Karpas-422 (cell line): ENCODE data around the gene CLASRP. TPM values are rescaled to one million over a fixed set of nuclear protein-coding genes. Genes with fewer than 3 reads are reported as not detected.

Experiments
- DNase-seq: peaks from one replicate; pipeline ENCODE4 v3.0.0-alpha.2; 2015
- H2AFZ ChIP-seq: fragments of 200-600 bp; sonication (generic); 2 replicates; pipeline ENCODE4 v1.6.1; 2014; ENCODE audit warnings: antibody characterized with exemption, low read length, mixed read lengths
- H3K27ac ChIP-seq: fragments of 200-600 bp; sonication (generic); 2 replicates; pipeline ENCODE4 v1.5.1; 2014; ENCODE audit warnings: mild to moderate bottlenecking, low read length, moderate library complexity
- H3K27me3 ChIP-seq: fragments of 200-600 bp; sonication (generic); 2 replicates; pipeline ENCODE4 v1.6.1; 2014; ENCODE audit warnings: low read length, mixed read lengths
- H3K36me3 ChIP-seq: fragments of 200-600 bp; sonication (generic); 2 replicates; pipeline ENCODE4 v1.6.1; 2014; ENCODE audit warnings: low read length, mixed read lengths; ENCODE audit not compliant: insufficient read depth
- H3K4me1 ChIP-seq: fragments of 200-600 bp; sonication (generic); 2 replicates; pipeline ENCODE4 v1.6.1; 2014; ENCODE audit warnings: mild to moderate bottlenecking, low read length, mixed read lengths
- H3K4me2 ChIP-seq: fragments of 200-600 bp; sonication (generic); 2 replicates; pipeline ENCODE4 v1.6.1; 2014; ENCODE audit warnings: low read length, low read depth, mild to moderate bottlenecking; ENCODE audit not compliant: poor library complexity, severe bottlenecking
- H3K4me3 ChIP-seq: fragments of 200-600 bp; sonication (generic); 2 replicates; pipeline ENCODE4 v1.5.1; 2014; ENCODE audit warnings: mild to moderate bottlenecking, antibody characterized with exemption, low read length, mixed read lengths
- H3K79me2 ChIP-seq: fragments of 200-600 bp; sonication (generic); 2 replicates; pipeline ENCODE4 v1.6.1; 2014; ENCODE audit warnings: mild to moderate bottlenecking, low read length, mixed read lengths
- H3K9ac ChIP-seq: fragments of 200-600 bp; sonication (generic); 2 replicates; pipeline ENCODE4 v1.6.0; 2014; ENCODE audit warnings: low read length
- H3K9me2 ChIP-seq: fragments of 200-600 bp; sonication (generic), shearing (Covaris generic); replicated peaks from 2 replicates; pipeline ENCODE4 v1.6.0; 2014; ENCODE audit warnings: mild to moderate bottlenecking, low read length, moderate library complexity; ENCODE audit not compliant: insufficient read depth
- H3K9me3 ChIP-seq: fragments of 300-700, 200-600 bp; sonication (generic); 2 replicates; pipeline ENCODE4 v1.6.1; 2014; ENCODE audit warnings: low read length, mixed read lengths
- H4K20me1 ChIP-seq: fragments of 200-600 bp; sonication (generic); 2 replicates; pipeline ENCODE4 v1.6.1; 2014; ENCODE audit warnings: mild to moderate bottlenecking, antibody characterized with exemption, low read length, low read depth; ENCODE audit not compliant: insufficient read depth
- total RNA-seq: library from RNA; depleted of rRNA; stranded (reverse); fragments of >200 nt; shearing (Covaris generic); gene quantifications from 2 replicates; pipeline ENCODE4 v1.2.3, GENCODE V29; 2014; ENCODE audit warnings: low replicate concordance

CLASRP gene
- total RNA-seq, 1 experiment from 2014 or later, result 22.7 TPM

DNA sequence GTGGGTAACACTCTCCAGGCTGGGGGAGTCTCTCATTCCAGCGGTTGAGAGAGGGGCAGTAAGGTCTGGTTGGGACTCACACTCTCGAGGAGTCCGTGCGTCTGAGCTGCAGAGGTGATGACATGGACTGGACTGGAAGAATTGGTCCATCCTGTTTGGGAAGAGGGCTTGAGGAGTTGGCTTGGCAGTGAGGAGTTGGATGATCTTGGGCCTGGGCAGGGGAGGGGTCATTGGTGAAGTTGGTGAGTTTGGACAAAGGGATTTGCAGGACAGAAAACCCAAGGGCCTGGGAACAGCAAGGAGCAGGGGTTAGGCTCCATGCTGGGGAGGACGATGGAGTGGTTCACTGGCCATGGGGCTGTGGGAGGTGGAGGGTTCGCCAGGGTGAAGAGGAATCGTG lies 57.9 kb downstream of the CLASRP start:
- H3K27me3 ChIP-seq, result no peaks in the 10 kb centered on the region
- no peak overlapping the region for H3K4me3 ChIP-seq
- H3K27ac ChIP-seq, result no peak overlapping the region
- H4K20me1 ChIP-seq, result peaks cover 24% of the 10 kb centered on the region
- peaks cover 26% of the 10 kb centered on the region for H3K4me1 ChIP-seq
- H2AFZ ChIP-seq, result no peak overlapping the region
- no peak overlapping the region for H3K9ac ChIP-seq
- H3K79me2 ChIP-seq, result peaks cover 88% of the 10 kb centered on the region
- H3K36me3 ChIP-seq, result no peaks in the 10 kb centered on the region
- no peaks in the 10 kb centered on the region for H3K9me2 ChIP-seq
- H3K9me3 ChIP-seq, result no peaks in the 10 kb centered on the region
- DNase-seq, result no peak
- no peak overlapping the region for H3K4me2 ChIP-seq

DNA sequence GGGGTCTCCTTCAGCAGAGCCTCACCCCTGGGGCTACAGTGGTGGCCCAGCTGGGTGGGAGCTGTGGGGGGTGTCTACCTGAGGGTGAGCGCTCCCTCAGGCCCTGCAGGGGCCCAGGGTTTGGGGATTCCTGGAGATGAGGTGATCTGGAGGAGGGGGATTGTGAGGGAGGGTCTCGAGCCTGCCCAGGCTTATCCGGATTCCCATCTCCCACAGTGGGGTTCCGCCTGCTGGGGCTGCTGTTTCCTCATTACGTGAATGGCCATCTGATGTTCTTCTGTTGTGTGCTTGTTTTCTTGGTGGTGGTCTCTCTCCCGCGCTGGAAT lies 58.6 kb downstream of the CLASRP start:
- Histone ChIP-seq H3K4me1 (peaks cover 26% of the 10 kb centered on the region), H3K4me2 (no peak overlapping the region), H3K9ac (no peak overlapping the region), H3K27ac (no peak overlapping the region), H3K27me3 (no peaks in the 10 kb centered on the region), H3K79me2 (peaks cover 95% of the 10 kb centered on the region), H3K4me3 (no peak overlapping the region), H2AFZ (no peak overlapping the region), H3K36me3 (no peaks in the 10 kb centered on the region), H3K9me3 (no peaks in the 10 kb centered on the region), H3K9me2 (no peaks in the 10 kb centered on the region), H4K20me1 (peaks cover 31% of the 10 kb centered on the region)
- DNase-seq, result no peak

GRCh38 chr19:45097776-45098520 lies 59.1 kb downstream of the CLASRP start:
- Histone ChIP-seq H3K4me2 (no peak overlapping the region), H3K27me3 (no peaks in the 10 kb centered on the region), H3K4me1 (peaks cover 30% of the 10 kb centered on the region), H3K36me3 (no peaks in the 10 kb centered on the region), H3K27ac (no peak overlapping the region), H3K9ac (no peak overlapping the region), H3K79me2 (peaks cover 99% of the 10 kb centered on the region), H3K4me3 (no peak overlapping the region), H2AFZ (no peak overlapping the region), H4K20me1 (peaks cover 32% of the 10 kb centered on the region), H3K9me3 (no peaks in the 10 kb centered on the region), H3K9me2 (no peaks in the 10 kb centered on the region)
- DNase-seq, result no peak

DNA sequence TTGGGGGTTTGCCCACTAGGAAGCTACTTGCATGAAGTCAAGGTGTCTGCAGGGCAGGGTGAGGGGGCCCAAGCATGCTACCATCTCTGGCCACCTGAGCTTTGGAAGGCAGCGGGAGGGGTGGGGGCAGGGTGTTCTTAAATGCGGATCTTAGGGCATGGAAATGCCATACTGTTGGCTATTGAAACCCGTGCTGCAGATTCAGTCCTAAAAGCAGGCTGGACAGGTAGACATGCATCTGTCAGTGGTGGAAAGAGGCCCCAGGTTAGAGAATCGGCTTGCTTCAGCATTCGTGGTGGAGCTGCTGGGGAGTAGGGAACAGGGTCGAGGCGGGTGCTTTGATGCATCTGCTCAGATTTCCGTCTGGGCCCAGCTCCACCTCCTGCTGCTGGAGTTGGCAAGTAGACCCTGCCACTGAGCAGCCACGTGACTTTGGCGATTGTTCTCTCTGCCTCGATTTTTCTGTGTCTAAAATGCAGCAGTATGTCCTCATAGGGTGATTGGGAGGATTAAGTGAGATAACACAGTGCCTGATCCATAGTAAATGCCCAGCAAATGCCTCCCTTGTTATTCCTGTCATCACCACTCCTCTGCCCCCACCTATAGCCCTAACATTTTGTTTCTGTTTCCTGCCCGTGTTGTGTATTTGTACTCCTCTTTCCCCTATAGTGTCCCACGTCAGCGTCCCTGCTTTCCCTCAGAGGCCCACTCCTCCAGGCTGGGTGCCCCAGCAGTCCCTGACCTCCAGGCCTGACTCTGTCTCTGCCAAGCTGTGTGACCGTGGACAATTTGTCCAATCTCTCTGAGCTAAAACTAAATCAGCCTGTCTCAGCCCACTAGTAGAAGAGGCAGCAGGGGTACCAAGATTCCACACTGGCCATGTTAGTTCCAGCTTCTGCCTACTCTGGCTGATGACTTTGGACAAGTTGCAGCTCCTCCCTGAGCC lies 59.9 kb downstream of the CLASRP start:
- Histone ChIP-seq H3K9me2 (no peaks in the 10 kb centered on the region), H3K4me3 (no peak overlapping the region), H3K27me3 (no peaks in the 10 kb centered on the region), H2AFZ (no peak overlapping the region), H3K4me2 (no peak overlapping the region), H3K36me3 (no peaks in the 10 kb centered on the region), H3K4me1 (peaks cover 36% of the 10 kb centered on the region), H3K27ac (no peak overlapping the region), H4K20me1 (peaks cover 32% of the 10 kb centered on the region), H3K9ac (no peak overlapping the region), H3K9me3 (no peaks in the 10 kb centered on the region), H3K79me2 (peaks cover 97% of the 10 kb centered on the region)
- no peak for DNase-seq

GRCh38 chr19:45099467-45100191 lies 60.8 kb downstream of the CLASRP start:
- Histone ChIP-seq H3K9me3 (no peaks in the 10 kb centered on the region), H3K36me3 (no peaks in the 10 kb centered on the region), H3K9ac (no peak overlapping the region), H4K20me1 (peaks cover 32% of the 10 kb centered on the region), H2AFZ (no peak overlapping the region), H3K79me2 (peaks cover 97% of the 10 kb centered on the region), H3K4me2 (no peak overlapping the region), H3K9me2 (no peaks in the 10 kb centered on the region), H3K27ac (no peak overlapping the region), H3K4me3 (no peak overlapping the region), H3K27me3 (no peaks in the 10 kb centered on the region), H3K4me1 (peaks cover 31% of the 10 kb centered on the region)
- DNase-seq, result no peak

GRCh38 chr19:45100201-45100600 lies 61.4 kb downstream of the CLASRP start:
- Histone ChIP-seq H3K9me3 (no peaks in the 10 kb centered on the region), H3K36me3 (no peaks in the 10 kb centered on the region), H3K4me2 (no peak overlapping the region), H4K20me1 (peaks cover 37% of the 10 kb centered on the region), H3K4me3 (no peak overlapping the region), H3K9me2 (no peaks in the 10 kb centered on the region), H2AFZ (no peak overlapping the region), H3K27ac (no peak overlapping the region), H3K9ac (no peak overlapping the region), H3K4me1 (peaks cover 28% of the 10 kb centered on the region), H3K79me2 (peaks cover 97% of the 10 kb centered on the region), H3K27me3 (no peaks in the 10 kb centered on the region)
- DNase-seq, result no peak

DNA sequence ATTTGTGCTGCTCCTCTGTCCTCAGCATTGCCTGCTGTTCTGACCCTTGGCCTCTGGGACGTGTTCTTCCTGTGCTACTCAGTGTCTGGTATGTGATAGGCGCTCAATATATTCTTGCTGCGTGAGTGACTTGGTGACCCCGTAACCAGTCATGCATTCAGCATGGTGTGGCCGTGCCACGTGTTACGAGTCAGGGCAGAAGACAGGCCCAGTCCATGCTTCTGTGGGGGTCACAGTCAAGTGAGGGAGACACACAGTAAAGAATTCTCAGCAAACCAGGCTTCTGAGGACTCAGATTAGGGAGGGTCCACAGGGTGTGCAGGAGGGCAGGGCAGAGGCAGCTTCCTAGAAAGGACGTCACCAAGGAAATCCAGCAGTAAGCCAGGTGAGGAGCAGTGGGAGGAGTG lies 62.0 kb downstream of the CLASRP start:
- H3K27me3 ChIP-seq, result no peaks in the 10 kb centered on the region
- no peaks in the 10 kb centered on the region for H3K36me3 ChIP-seq
- H3K9me2 ChIP-seq, result no peaks in the 10 kb centered on the region
- peaks cover 35% of the 10 kb centered on the region for H4K20me1 ChIP-seq
- H3K4me3 ChIP-seq, result no peak overlapping the region
- no peak overlapping the region for H3K4me2 ChIP-seq
- H3K9ac ChIP-seq, result 0 out of 2 replicates have a peak overlapping the region, but pooled peaks have one; percentile 5
- H3K4me1 ChIP-seq, result peaks cover 28% of the 10 kb centered on the region
- H3K79me2 ChIP-seq, result peaks cover 97% of the 10 kb centered on the region
- no peaks in the 10 kb centered on the region for H3K9me3 ChIP-seq
- no peak overlapping the region for H3K27ac ChIP-seq
- no peak overlapping the region for H2AFZ ChIP-seq
- DNase-seq, result no peak

GRCh38 chr19:45101806-45102205 lies 63.0 kb downstream of the CLASRP start:
- Histone ChIP-seq H3K4me3 (no peak overlapping the region), H3K4me1 (peaks cover 28% of the 10 kb centered on the region), H2AFZ (no peak overlapping the region), H3K27me3 (no peaks in the 10 kb centered on the region), H4K20me1 (peaks cover 27% of the 10 kb centered on the region), H3K4me2 (no peak overlapping the region), H3K9ac (0 out of 2 replicates have a peak overlapping the region, but pooled peaks have one; percentile 35), H3K9me3 (no peaks in the 10 kb centered on the region), H3K36me3 (no peaks in the 10 kb centered on the region), H3K79me2 (peaks cover 93% of the 10 kb centered on the region), H3K9me2 (no peaks in the 10 kb centered on the region), H3K27ac (no peak overlapping the region)
- DNase-seq, result no peak
